ENCODE data around the gene IL17RE.

Gene IL17RE

DNA sequence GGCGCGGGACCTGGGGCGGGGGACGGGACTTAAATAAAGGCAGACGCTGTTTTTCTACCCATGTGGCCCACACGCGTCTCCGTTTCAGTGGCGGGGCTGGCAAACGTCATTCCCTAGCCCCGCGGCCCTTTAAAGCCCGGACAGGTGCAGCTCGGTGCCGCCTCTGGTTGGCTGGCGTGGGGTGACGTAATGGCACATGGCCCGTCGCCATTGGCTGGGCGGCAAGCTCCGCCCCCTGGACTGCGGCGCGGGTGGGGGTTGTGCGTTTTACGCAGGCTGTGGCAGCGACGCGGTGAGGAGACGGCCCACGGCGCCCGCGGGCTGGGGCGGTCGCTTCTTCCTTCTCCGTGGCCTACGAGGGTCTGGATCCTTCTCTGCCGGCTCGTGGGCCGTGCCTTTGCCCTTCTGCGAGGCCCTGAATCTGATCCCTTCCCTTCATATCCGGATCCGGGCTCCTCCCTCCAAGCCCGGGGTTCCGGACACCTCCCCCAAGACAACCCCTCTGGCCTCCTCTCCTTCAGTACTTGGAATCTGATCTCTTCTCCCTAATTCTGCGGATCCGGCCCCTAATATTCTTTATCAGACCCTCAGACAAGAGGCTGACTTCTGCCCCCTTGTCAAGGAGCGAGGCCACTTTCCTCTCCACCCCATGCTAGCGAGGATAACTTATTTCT is 31.1 kb downstream of the IL17RE start, which contains the start of gene CRELD1:
CRELD1 (plus strand) TSS at position 274 of the 674 bp plus-strand sequence. CDS start 605 bp downstream, outside the sequence.
- peak within 1 kb of the TSS; percentile 65 for H3K27ac ChIP-seq (ENCODE audit: low read length)
- peaks cover 11% of the 10 kb centered on the region for H3K79me2 ChIP-seq (ENCODE audit: low read length)
- peaks cover 4% of the 10 kb centered on the region for H3K36me3 ChIP-seq (replicated peaks; ENCODE audit: low read depth, low read length)
- peak within 1 kb of the TSS; percentile 94 for H2AFZ ChIP-seq (ENCODE audit: low read depth, low read length)
- peak within 1 kb of the TSS; percentile 92 for H3K4me3 ChIP-seq (ENCODE audit: low read length)
- H3K9ac ChIP-seq (ENCODE audit: low read length) = peak within 1 kb of the TSS; percentile 79
- H4K20me1 ChIP-seq (ENCODE audit: insufficient read depth, low read length) = no peaks in the 10 kb centered on the region
- peak within 1 kb of the TSS; percentile 96 for H3K4me2 ChIP-seq (ENCODE audit: low read length)
- TF ChIP-seq, protein P1, sequence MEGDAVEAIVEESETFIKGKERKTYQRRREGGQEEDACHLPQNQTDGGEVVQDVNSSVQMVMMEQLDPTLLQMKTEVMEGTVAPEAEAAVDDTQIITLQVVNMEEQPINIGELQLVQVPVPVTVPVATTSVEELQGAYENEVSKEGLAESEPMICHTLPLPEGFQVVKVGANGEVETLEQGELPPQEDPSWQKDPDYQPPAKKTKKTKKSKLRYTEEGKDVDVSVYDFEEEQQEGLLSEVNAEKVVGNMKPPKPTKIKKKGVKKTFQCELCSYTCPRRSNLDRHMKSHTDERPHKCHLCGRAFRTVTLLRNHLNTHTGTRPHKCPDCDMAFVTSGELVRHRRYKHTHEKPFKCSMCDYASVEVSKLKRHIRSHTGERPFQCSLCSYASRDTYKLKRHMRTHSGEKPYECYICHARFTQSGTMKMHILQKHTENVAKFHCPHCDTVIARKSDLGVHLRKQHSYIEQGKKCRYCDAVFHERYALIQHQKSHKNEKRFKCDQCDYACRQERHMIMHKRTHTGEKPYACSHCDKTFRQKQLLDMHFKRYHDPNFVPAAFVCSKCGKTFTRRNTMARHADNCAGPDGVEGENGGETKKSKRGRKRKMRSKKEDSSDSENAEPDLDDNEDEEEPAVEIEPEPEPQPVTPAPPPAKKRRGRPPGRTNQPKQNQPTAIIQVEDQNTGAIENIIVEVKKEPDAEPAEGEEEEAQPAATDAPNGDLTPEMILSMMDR (IDR thresholded peaks at IDR 0.05; ENCODE audit: low read depth, low read length) = no peak
- no peak for TF ChIP-seq EZH2phosphoT487 (IDR thresholded peaks at IDR 0.05; ENCODE audit: low read depth)
- H3K4me1 ChIP-seq (ENCODE audit: low read length) = peaks cover 12% of the 10 kb centered on the region
- no peaks in the 10 kb centered on the region for H3K9me3 ChIP-seq (ENCODE audit: insufficient read depth, low read length)
- no peaks in the 10 kb centered on the region for H3K27me3 ChIP-seq (ENCODE audit: low read depth, low read length)

DNA sequence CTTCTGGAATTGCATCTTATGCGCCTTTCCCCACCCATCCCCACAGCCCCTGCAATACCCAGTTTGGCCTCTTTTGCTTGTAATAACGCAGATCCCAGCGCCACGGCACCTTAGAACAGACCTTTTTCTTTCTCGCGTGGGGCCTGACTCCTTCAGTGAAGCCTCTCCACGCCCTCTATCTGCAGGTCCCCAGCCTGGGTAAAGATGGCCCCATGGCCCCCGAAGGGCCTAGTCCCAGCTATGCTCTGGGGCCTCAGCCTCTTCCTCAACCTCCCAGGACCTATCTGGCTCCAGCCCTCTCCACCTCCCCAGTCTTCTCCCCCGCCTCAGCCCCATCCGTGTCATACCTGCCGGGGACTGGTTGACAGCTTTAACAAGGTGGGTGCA is 31.6 kb downstream of the IL17RE start:
- Histone ChIP-seq H3K27ac (ENCODE audit: low read length) (peak overlapping the region; percentile 49), H3K27me3 (ENCODE audit: low read depth, low read length) (no peaks in the 10 kb centered on the region), H3K79me2 (ENCODE audit: low read length) (peaks cover 11% of the 10 kb centered on the region), H3K36me3 (replicated peaks; ENCODE audit: low read depth, low read length) (peaks cover 4% of the 10 kb centered on the region), H3K9me3 (ENCODE audit: insufficient read depth, low read length) (no peaks in the 10 kb centered on the region), H3K4me3 (ENCODE audit: low read length) (peak overlapping the region; percentile 92), H3K9ac (ENCODE audit: low read length) (peak overlapping the region; percentile 79), H4K20me1 (ENCODE audit: insufficient read depth, low read length) (no peaks in the 10 kb centered on the region), H3K4me2 (ENCODE audit: low read length) (peak overlapping the region; percentile 96), H2AFZ (ENCODE audit: low read depth, low read length) (peak overlapping the region; percentile 94), H3K4me1 (ENCODE audit: low read length) (peaks cover 12% of the 10 kb centered on the region)
- no peak for TF ChIP-seq EZH2phosphoT487 (IDR thresholded peaks at IDR 0.05; ENCODE audit: low read depth)
- TF ChIP-seq, protein P1 (IDR thresholded peaks at IDR 0.05; ENCODE audit: low read depth, low read length) = no peak

DNA sequence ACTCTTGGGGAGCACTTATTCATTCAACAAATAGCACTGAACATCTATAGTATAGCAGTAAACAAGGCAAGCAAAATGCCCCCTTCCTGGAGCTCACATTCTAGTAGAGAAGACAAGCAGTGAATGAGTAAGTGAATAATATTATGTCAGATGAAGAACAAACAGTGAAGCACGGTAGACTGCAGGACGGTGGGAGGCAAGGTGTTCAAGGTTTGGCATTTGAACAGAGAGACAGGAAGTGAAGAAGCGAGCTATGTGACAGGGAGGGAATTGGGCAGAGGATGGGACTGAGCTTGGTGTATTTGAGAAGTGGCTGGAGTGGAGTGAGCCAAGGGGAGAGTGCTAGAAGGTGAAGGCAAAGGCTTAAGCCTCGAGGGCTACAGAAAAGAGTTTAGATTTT is 32.3 kb downstream of the IL17RE start:
- Histone ChIP-seq H3K27me3 (ENCODE audit: low read depth, low read length) (no peaks in the 10 kb centered on the region), H4K20me1 (ENCODE audit: insufficient read depth, low read length) (no peaks in the 10 kb centered on the region), H3K9ac (ENCODE audit: low read length) (no peak overlapping the region), H3K4me1 (ENCODE audit: low read length) (peaks cover 12% of the 10 kb centered on the region), H2AFZ (ENCODE audit: low read depth, low read length) (no peak overlapping the region), H3K4me2 (ENCODE audit: low read length) (peak overlapping the region; percentile 96), H3K9me3 (ENCODE audit: insufficient read depth, low read length) (no peaks in the 10 kb centered on the region), H3K36me3 (replicated peaks; ENCODE audit: low read depth, low read length) (peaks cover 4% of the 10 kb centered on the region), H3K79me2 (ENCODE audit: low read length) (peaks cover 11% of the 10 kb centered on the region), H3K27ac (ENCODE audit: low read length) (no peak overlapping the region), H3K4me3 (ENCODE audit: low read length) (peak overlapping the region; percentile 92)
- no peak for TF ChIP-seq EZH2phosphoT487 (IDR thresholded peaks at IDR 0.05; ENCODE audit: low read depth)
- TF ChIP-seq, protein P1 (IDR thresholded peaks at IDR 0.05; ENCODE audit: low read depth, low read length) = no peak

DNA sequence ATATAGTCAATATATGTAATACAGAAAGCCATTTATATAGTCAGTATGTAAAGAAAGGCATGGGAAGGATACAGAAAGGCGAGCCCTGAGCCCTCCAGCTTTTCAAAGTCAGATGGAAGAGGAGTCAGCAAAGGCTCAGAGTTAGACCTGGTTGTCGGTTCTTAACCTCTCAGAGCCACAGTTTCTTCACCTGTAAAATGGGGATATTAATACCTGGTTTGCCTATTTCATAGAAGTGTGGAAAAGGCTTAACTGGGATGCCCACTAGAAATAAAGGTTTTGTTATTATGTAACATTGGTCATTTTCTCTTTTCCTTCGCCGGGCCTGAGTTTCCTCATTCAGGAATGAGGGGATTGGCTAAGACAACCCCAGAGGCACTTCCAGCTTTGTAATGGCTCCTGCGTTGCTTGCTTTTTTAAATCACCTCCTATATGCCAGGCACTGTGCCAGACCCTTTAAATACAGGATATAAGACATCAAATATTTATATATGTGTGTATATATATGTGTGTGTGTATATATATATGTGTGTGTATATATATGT is 33.4 kb downstream of the IL17RE start:
- Histone ChIP-seq H3K79me2 (ENCODE audit: low read length) (peaks cover 11% of the 10 kb centered on the region), H3K4me3 (ENCODE audit: low read length) (no peak overlapping the region), H3K4me1 (ENCODE audit: low read length) (peaks cover 12% of the 10 kb centered on the region), H3K36me3 (replicated peaks; ENCODE audit: low read depth, low read length) (peaks cover 4% of the 10 kb centered on the region), H3K9ac (ENCODE audit: low read length) (no peak overlapping the region), H3K27ac (ENCODE audit: low read length) (no peak overlapping the region), H3K4me2 (ENCODE audit: low read length) (no peak overlapping the region), H2AFZ (ENCODE audit: low read depth, low read length) (no peak overlapping the region), H3K9me3 (ENCODE audit: insufficient read depth, low read length) (no peaks in the 10 kb centered on the region), H3K27me3 (ENCODE audit: low read depth, low read length) (no peaks in the 10 kb centered on the region), H4K20me1 (ENCODE audit: insufficient read depth, low read length) (no peaks in the 10 kb centered on the region)
- TF ChIP-seq EZH2phosphoT487 (IDR thresholded peaks at IDR 0.05; ENCODE audit: low read depth) = no peak
- TF ChIP-seq, protein P1 (IDR thresholded peaks at IDR 0.05; ENCODE audit: low read depth, low read length) = no peak

Measured in OCI-LY3 (cell line).